ENCODE results near the gene TIMELESS.

DNA sequence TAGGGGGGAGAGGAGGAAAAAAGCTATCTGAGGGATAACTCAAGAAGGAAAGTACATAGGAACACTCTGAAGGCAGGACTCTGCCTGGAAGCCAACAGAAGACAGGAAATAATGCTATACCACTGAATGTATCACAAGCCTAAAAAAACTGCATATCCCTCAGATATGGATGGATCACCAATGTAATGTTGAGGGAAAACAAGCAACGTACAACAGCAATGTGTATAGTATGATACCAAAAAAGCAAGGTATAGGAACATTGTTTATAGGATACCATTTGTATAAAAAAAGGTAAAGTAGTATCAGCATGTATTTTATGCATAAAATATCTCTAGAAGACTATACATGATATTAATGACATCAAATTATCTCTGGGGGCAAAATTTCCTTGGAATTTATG is 35.3 kb upstream of the TIMELESS start:
- no peak for TF ChIP-seq CTCF (IDR thresholded peaks at IDR 0.05; ENCODE audit: poor library complexity)
- TF ChIP-seq EZH2phosphoT487 (IDR thresholded peaks at IDR 0.05; ENCODE audit: low read depth, severe bottlenecking, unreplicated experiment), result no peak

Measured in hepatocyte (in vitro differentiated cells).